GM23338 (cell line): Measurements from ENCODE around the gene S100A5. TPM values are rescaled to one million over a fixed set of nuclear protein-coding genes. Genes with fewer than 3 reads are reported as not detected.

Experiments used
- ATAC-seq: fragments of 200-7000 bp; cut with Tn5 transposase; 3 replicates; pipeline ENCODE4 v1.9.1; 2020
- DNase-seq: peaks from one replicate; pipeline ENCODE4 v3.0.0-alpha.2; 2015; ENCODE audit warnings: low spot score
- H2AFZ ChIP-seq: fragments of 200-600 bp; sonication (generic); 2 replicates; pipeline ENCODE4 v1.8.0; 2016; ENCODE audit warnings: antibody characterized with exemption, mild to moderate bottlenecking, moderate library complexity
- H3F3A ChIP-seq: fragments of 200-600 bp; sonication (generic); replicated peaks from 2 replicates; pipeline ENCODE4 v1.8.0; 2017; ENCODE audit warnings: antibody characterized with exemption, mixed run types, low read depth
- H3K27ac ChIP-seq: fragments of 200-600 bp; sonication (generic); 2 replicates; pipeline ENCODE4 v1.6.1; 2016; ENCODE audit warnings: low read depth
- H3K27me3 ChIP-seq: fragments of 200-600 bp; sonication (generic); 2 replicates; pipeline ENCODE4 v1.8.0; 2016; ENCODE audit warnings: mild to moderate bottlenecking, mixed run types, moderate library complexity; ENCODE audit not compliant: insufficient read depth
- H3K36me3 ChIP-seq: fragments of 200-600 bp; sonication (generic); 2 replicates; pipeline ENCODE4 v1.8.0; 2016; ENCODE audit warnings: mild to moderate bottlenecking; ENCODE audit not compliant: insufficient read depth
- H3K4me1 ChIP-seq: fragments of 200-600 bp; sonication (generic); 2 replicates; pipeline ENCODE4 v1.8.0; 2016; ENCODE audit warnings: mild to moderate bottlenecking, moderate library complexity; ENCODE audit not compliant: insufficient read depth
- H3K4me2 ChIP-seq: fragments of 200-600 bp; sonication (generic); 2 replicates; pipeline ENCODE4 v1.7.1; 2017; ENCODE audit warnings: mixed run types
- H3K4me3 ChIP-seq: fragments of 200-600 bp; sonication (generic); 2 replicates; pipeline ENCODE4 v1.6.1; 2016; ENCODE audit warnings: mixed run types
- H3K79me2 ChIP-seq: fragments of 200-600 bp; sonication (generic); replicated peaks from 2 replicates; pipeline ENCODE4 v1.8.0; 2017; ENCODE audit warnings: mild to moderate bottlenecking; ENCODE audit not compliant: insufficient read depth
- H3K9me2 ChIP-seq: fragments of 200-600 bp; sonication (generic); 2 replicates; pipeline ENCODE4 v1.8.0; 2017; ENCODE audit not compliant: insufficient read depth
- H4K20me1 ChIP-seq: fragments of 200-600 bp; sonication (generic); replicated peaks from 2 replicates; pipeline ENCODE4 v1.8.0; 2017; ENCODE audit warnings: mild to moderate bottlenecking; ENCODE audit not compliant: insufficient read depth
- H3K27ac Mint-ChIP-seq: 2 replicates; pipeline ENCODE4 v1.8.0; 2020; ENCODE audit warnings: inconsistent platforms, mild to moderate bottlenecking, moderate library complexity, mixed read lengths
- H3K27me3 Mint-ChIP-seq: 3 replicates; pipeline ENCODE4 v1.8.0; 2022; ENCODE audit warnings: low read depth, mild to moderate bottlenecking, moderate library complexity, mixed read lengths, inconsistent platforms; ENCODE audit not compliant: insufficient read depth, poor library complexity
- H3K36me3 Mint-ChIP-seq: 3 replicates; pipeline ENCODE4 v1.8.0; 2021; ENCODE audit warnings: low read depth, mild to moderate bottlenecking, inconsistent platforms, moderate library complexity, mixed read lengths
- H3K4me1 Mint-ChIP-seq: 3 replicates; pipeline ENCODE4 v1.8.0; 2020; ENCODE audit warnings: mild to moderate bottlenecking, inconsistent platforms, mixed read lengths
- H3K4me3 Mint-ChIP-seq: 3 replicates; pipeline ENCODE4 v1.8.0; 2021; ENCODE audit warnings: moderate library complexity, mild to moderate bottlenecking, inconsistent platforms, mixed read lengths
- H3K9me3 Mint-ChIP-seq: 3 replicates; pipeline ENCODE4 v1.8.0; 2020; ENCODE audit warnings: moderate library complexity, mild to moderate bottlenecking, inconsistent platforms, mixed read lengths
- CREB1 ChIP-seq: fragments of 250-450 bp; sonication (Bioruptor Pico); IDR thresholded peaks from 2 replicates; pipeline ENCODE4 v1.5.0; 2020; ENCODE audit warnings: low read depth, mild to moderate bottlenecking, moderate library complexity
- EZH2 ChIP-seq: fragments of 200-600 bp; sonication (generic); IDR thresholded peaks from one replicate; pipeline ENCODE4 v1.8.0; 2017; ENCODE audit warnings: antibody characterized with exemption, mild to moderate bottlenecking, low read depth; ENCODE audit not compliant: unreplicated experiment
- JUNB ChIP-seq: IDR thresholded peaks from one replicate; pipeline ENCODE4 v1.6.1; 2016; ENCODE audit warnings: antibody characterized with exemption; ENCODE audit not compliant: unreplicated experiment
- NANOG ChIP-seq: IDR thresholded peaks from 2 replicates; pipeline ENCODE4 v1.6.1; 2016; ENCODE audit warnings: antibody characterized with exemption, borderline replicate concordance
- POLR2AphosphoS5 ChIP-seq: IDR thresholded peaks from 2 replicates; pipeline ENCODE4 v1.6.1; 2016; ENCODE audit warnings: antibody characterized with exemption, low read depth
- ZNF114 ChIP-seq: fragments of 250-450 bp; sonication (Bioruptor Pico); IDR thresholded peaks from 2 replicates; pipeline ENCODE4 v1.5.0; 2020; ENCODE audit warnings: mild to moderate bottlenecking, moderate library complexity
- ZNF331 ChIP-seq: fragments of 250-450 bp; sonication (Bioruptor Pico); IDR thresholded peaks from 2 replicates; pipeline ENCODE4 v1.5.0; 2020; ENCODE audit warnings: low read depth, mild to moderate bottlenecking, moderate library complexity
- polyA plus RNA-seq: library from polyadenylated mRNA; unstranded; fragments of >200 nt; fragmentation: Nextera tagmentation; extraction: Ambion mirVana; gene quantifications from 2 replicates; pipeline ENCODE4 v1.2.1, GENCODE V29; 2016
- total RNA-seq: library from RNA; depleted of rRNA; stranded (reverse); fragments of >200 nt; shearing (Covaris generic); gene quantifications from 2 replicates; pipeline ENCODE4 v1.2.3, GENCODE V29; 2014
- TF ChIP-seq, protein P1 (sequence below): fragments of 250-450 bp; sonication (Bioruptor Pico); IDR thresholded peaks from 2 replicates; pipeline ENCODE4 v1.5.0; 2020; ENCODE audit warnings: mild to moderate bottlenecking, moderate library complexity
- TF ChIP-seq, protein P2 (sequence below): IDR thresholded peaks from one replicate; pipeline ENCODE4 v1.6.1; 2018; ENCODE audit warnings: antibody characterized with exemption; ENCODE audit not compliant: unreplicated experiment
- TF ChIP-seq, protein P3 (sequence below), 2 experiments: fragments of 200-600 bp in 1 of 2; sonication (generic) in 1 of 2; conservative IDR thresholded peaks; 2 replicates each; pipeline versions ENCODE4 v1.5.1 to v1.6.1; 2016 to 2017; ENCODE audit warnings: antibody characterized with exemption in 2 of 2, low read depth in 2 of 2, mild to moderate bottlenecking in 2 of 2, moderate library complexity in 1 of 2
- TF ChIP-seq, protein P4 (sequence below): IDR thresholded peaks from 2 replicates; pipeline ENCODE4 v1.6.1; 2016; ENCODE audit warnings: antibody characterized with exemption

Gene S100A5
- total and polyA plus RNA-seq, 2 experiments from 2014 or later: 0.47 TPM; not detected in 1

DNA sequence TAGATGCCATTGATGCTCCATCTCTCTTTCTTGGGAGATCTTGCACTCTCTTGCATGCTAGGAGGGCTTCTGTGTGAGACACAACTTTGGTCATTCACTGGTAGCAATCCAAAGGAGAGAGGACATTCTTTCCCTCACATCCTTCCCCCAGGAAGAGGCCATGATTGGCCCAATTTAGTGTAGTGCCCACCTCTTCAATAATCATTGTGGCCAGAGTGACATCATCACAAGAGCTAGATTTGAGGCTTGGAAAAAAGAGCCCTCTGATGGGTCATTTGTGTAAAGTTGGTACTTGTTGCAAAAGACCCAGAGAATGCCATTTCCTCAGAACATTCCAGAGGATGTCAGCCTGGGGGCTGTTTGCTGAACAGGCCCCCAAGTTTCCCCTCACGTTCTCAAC lies 35.2 kb downstream of the S100A5 start:
- Mint-ChIP-seq H3K9me3 (no peaks in the 10 kb centered on the region), H3K36me3 (no peaks in the 10 kb centered on the region), H3K4me3 (no peak overlapping the region), H3K4me1 (peaks cover 6% of the 10 kb centered on the region; the same call in 2 of the 3 replicates), H3K27ac (no peak overlapping the region), H3K27me3 (peaks cover 2% of the 10 kb centered on the region)
- no peaks in the 10 kb centered on the region for H3K36me3 ChIP-seq
- no peaks in the 10 kb centered on the region for H3K27me3 ChIP-seq
- ATAC-seq (no peak), DNase-seq (no peak)
- H3K27ac ChIP-seq: no peak overlapping the region
- H3F3A ChIP-seq: no peaks in the 10 kb centered on the region
- H3K9me2 ChIP-seq: no peaks in the 10 kb centered on the region
- no peaks in the 10 kb centered on the region for H3K4me1 ChIP-seq
- H3K4me3 ChIP-seq: no peak overlapping the region
- H3K4me2 ChIP-seq: no peak overlapping the region
- H2AFZ ChIP-seq: no peak overlapping the region
- H4K20me1 ChIP-seq: no peaks in the 10 kb centered on the region
- H3K79me2 ChIP-seq: no peaks in the 10 kb centered on the region
- TF ChIP-seq CREB1 (CRISPR knock-in tag) (no peak), POLR2AphosphoS5 (no peak), NANOG (no peak), EZH2 (no peak), ZNF331 (no peak), JUNB (no peak), ZNF114 (CRISPR knock-in tag) (no peak)
- TF ChIP-seq, protein P1, sequence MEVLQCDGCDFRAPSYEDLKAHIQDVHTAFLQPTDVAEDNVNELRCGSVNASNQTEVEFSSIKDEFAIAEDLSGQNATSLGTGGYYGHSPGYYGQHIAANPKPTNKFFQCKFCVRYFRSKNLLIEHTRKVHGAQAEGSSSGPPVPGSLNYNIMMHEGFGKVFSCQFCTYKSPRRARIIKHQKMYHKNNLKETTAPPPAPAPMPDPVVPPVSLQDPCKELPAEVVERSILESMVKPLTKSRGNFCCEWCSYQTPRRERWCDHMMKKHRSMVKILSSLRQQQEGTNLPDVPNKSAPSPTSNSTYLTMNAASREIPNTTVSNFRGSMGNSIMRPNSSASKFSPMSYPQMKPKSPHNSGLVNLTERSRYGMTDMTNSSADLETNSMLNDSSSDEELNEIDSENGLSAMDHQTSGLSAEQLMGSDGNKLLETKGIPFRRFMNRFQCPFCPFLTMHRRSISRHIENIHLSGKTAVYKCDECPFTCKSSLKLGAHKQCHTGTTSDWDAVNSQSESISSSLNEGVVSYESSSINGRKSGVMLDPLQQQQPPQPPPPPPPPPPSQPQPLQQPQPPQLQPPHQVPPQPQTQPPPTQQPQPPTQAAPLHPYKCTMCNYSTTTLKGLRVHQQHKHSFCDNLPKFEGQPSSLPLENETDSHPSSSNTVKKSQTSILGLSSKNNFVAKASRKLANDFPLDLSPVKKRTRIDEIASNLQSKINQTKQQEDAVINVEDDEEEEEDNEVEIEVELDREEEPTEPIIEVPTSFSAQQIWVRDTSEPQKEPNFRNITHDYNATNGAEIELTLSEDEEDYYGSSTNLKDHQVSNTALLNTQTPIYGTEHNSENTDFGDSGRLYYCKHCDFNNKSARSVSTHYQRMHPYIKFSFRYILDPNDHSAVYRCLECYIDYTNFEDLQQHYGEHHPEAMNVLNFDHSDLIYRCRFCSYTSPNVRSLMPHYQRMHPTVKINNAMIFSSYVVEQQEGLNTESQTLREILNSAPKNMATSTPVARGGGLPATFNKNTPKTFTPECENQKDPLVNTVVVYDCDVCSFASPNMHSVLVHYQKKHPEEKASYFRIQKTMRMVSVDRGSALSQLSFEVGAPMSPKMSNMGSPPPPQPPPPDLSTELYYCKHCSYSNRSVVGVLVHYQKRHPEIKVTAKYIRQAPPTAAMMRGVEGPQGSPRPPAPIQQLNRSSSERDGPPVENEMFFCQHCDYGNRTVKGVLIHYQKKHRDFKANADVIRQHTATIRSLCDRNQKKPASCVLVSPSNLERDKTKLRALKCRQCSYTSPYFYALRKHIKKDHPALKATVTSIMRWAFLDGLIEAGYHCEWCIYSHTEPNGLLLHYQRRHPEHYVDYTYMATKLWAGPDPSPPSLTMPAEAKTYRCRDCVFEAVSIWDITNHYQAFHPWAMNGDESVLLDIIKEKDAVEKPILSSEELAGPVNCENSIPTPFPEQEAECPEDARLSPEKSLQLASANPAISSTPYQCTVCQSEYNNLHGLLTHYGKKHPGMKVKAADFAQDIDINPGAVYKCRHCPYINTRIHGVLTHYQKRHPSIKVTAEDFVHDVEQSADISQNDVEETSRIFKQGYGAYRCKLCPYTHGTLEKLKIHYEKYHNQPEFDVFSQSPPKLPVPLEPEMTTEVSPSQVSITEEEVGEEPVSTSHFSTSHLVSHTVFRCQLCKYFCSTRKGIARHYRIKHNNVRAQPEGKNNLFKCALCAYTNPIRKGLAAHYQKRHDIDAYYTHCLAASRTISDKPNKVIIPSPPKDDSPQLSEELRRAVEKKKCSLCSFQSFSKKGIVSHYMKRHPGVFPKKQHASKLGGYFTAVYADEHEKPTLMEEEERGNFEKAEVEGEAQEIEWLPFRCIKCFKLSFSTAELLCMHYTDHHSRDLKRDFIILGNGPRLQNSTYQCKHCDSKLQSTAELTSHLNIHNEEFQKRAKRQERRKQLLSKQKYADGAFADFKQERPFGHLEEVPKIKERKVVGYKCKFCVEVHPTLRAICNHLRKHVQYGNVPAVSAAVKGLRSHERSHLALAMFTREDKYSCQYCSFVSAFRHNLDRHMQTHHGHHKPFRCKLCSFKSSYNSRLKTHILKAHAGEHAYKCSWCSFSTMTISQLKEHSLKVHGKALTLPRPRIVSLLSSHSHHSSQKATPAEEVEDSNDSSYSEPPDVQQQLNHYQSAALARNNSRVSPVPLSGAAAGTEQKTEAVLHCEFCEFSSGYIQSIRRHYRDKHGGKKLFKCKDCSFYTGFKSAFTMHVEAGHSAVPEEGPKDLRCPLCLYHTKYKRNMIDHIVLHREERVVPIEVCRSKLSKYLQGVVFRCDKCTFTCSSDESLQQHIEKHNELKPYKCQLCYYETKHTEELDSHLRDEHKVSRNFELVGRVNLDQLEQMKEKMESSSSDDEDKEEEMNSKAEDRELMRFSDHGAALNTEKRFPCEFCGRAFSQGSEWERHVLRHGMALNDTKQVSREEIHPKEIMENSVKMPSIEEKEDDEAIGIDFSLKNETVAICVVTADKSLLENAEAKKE (CRISPR knock-in tag): no peak
- TF ChIP-seq, protein P2, sequence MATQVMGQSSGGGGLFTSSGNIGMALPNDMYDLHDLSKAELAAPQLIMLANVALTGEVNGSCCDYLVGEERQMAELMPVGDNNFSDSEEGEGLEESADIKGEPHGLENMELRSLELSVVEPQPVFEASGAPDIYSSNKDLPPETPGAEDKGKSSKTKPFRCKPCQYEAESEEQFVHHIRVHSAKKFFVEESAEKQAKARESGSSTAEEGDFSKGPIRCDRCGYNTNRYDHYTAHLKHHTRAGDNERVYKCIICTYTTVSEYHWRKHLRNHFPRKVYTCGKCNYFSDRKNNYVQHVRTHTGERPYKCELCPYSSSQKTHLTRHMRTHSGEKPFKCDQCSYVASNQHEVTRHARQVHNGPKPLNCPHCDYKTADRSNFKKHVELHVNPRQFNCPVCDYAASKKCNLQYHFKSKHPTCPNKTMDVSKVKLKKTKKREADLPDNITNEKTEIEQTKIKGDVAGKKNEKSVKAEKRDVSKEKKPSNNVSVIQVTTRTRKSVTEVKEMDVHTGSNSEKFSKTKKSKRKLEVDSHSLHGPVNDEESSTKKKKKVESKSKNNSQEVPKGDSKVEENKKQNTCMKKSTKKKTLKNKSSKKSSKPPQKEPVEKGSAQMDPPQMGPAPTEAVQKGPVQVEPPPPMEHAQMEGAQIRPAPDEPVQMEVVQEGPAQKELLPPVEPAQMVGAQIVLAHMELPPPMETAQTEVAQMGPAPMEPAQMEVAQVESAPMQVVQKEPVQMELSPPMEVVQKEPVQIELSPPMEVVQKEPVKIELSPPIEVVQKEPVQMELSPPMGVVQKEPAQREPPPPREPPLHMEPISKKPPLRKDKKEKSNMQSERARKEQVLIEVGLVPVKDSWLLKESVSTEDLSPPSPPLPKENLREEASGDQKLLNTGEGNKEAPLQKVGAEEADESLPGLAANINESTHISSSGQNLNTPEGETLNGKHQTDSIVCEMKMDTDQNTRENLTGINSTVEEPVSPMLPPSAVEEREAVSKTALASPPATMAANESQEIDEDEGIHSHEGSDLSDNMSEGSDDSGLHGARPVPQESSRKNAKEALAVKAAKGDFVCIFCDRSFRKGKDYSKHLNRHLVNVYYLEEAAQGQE: no peak
- TF ChIP-seq, protein P3, sequence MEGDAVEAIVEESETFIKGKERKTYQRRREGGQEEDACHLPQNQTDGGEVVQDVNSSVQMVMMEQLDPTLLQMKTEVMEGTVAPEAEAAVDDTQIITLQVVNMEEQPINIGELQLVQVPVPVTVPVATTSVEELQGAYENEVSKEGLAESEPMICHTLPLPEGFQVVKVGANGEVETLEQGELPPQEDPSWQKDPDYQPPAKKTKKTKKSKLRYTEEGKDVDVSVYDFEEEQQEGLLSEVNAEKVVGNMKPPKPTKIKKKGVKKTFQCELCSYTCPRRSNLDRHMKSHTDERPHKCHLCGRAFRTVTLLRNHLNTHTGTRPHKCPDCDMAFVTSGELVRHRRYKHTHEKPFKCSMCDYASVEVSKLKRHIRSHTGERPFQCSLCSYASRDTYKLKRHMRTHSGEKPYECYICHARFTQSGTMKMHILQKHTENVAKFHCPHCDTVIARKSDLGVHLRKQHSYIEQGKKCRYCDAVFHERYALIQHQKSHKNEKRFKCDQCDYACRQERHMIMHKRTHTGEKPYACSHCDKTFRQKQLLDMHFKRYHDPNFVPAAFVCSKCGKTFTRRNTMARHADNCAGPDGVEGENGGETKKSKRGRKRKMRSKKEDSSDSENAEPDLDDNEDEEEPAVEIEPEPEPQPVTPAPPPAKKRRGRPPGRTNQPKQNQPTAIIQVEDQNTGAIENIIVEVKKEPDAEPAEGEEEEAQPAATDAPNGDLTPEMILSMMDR (conservative IDR thresholded peaks at IDR 0.05; ENCODE audit: low read depth in 2 of 2): no peak
- TF ChIP-seq, protein P4, sequence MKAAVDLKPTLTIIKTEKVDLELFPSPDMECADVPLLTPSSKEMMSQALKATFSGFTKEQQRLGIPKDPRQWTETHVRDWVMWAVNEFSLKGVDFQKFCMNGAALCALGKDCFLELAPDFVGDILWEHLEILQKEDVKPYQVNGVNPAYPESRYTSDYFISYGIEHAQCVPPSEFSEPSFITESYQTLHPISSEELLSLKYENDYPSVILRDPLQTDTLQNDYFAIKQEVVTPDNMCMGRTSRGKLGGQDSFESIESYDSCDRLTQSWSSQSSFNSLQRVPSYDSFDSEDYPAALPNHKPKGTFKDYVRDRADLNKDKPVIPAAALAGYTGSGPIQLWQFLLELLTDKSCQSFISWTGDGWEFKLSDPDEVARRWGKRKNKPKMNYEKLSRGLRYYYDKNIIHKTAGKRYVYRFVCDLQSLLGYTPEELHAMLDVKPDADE: no peak
